Measurements from ENCODE around the gene INSRR. TPM values are rescaled to one million over a fixed set of nuclear protein-coding genes. Genes with fewer than 3 reads are reported as not detected.

Gene INSRR
- polyA plus RNA-seq, 2 of the 4 experiments (the other 2 are of a cell fraction), result not detected

DNA sequence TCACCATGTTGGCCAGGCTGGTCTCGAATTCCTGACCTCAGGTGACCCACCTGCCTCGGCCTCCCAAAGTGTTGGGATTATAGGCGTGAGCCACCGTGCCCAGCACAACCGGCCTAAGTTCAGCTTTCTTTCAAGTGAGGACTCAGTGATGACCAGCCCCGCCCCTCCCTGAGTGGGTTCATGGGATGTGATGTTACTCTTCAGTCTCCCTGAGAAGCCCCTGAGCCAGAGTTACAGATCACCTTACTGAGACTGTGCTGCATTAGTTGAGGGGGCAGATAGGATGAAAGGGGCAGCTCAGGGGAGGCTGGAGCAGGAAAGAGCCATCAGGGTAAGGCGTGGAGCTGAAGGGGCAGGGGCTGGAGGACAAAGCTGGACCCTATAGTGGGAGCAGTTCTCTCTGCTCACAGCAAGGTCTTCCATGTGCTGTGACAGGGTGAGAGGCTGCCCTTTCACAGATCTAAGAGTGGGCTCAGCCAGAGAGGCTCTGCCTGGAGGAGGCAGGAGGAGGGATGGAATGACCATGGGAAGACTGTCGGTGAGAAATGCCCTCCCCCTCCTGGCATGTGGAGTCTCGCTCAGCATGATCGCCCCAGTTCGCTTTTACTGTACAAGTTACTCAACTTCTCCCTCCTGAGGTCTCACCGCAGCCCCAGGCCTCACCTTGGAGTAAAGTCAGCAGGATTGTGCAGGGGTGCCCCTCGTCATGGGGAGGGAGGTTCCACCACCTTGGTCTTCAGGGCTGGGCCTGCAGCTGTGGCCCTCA is 55.6 kb downstream of the INSRR start (continued):
- TF ChIP-seq, protein P1, sequence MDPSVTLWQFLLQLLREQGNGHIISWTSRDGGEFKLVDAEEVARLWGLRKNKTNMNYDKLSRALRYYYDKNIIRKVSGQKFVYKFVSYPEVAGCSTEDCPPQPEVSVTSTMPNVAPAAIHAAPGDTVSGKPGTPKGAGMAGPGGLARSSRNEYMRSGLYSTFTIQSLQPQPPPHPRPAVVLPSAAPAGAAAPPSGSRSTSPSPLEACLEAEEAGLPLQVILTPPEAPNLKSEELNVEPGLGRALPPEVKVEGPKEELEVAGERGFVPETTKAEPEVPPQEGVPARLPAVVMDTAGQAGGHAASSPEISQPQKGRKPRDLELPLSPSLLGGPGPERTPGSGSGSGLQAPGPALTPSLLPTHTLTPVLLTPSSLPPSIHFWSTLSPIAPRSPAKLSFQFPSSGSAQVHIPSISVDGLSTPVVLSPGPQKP (IDR thresholded peaks at IDR 0.05; ENCODE audit: low read depth, low read length), result no peak
- TF ChIP-seq HOXB5 (CRISPR knock-in tag; IDR thresholded peaks at IDR 0.05), result no peak
- TF ChIP-seq BHLHE40 (IDR thresholded peaks at IDR 0.05; ENCODE audit: low read depth, low read length), result no peak
- no peak for TF ChIP-seq HOXA7 (CRISPR knock-in tag; IDR thresholded peaks at IDR 0.05)
- no peak for TF ChIP-seq RAD21 (conservative IDR thresholded peaks at IDR 0.05 in 1 of 2, IDR thresholded peaks at IDR 0.05 in 1 of 2)
- TF ChIP-seq POLR2AphosphoS2 (conservative IDR thresholded peaks at IDR 0.05; ENCODE audit: low read length), result no peak
- no peak for TF ChIP-seq HDAC2 (IDR thresholded peaks at IDR 0.05)
- no peak for TF ChIP-seq EP300 (IDR thresholded peaks at IDR 0.05)

- 82% methylated on average over 8 of the region's 8 CpGs for WGBS (ENCODE audit: missing lambda C conversion rate)
- Histone ChIP-seq H3K4me3 (no peak overlapping the region), H3K9me3 (no peaks in the 10 kb centered on the region), H3K27ac (no peak overlapping the region), H3K4me2 (no peak overlapping the region), H3K4me1 (no peaks in the 10 kb centered on the region)
- no peak for FAIRE-seq
- TF ChIP-seq CEBPB (IDR thresholded peaks at IDR 0.05) (no peak), ZFP36 (IDR thresholded peaks at IDR 0.05; ENCODE audit: borderline replicate concordance, partially characterized antibody) (no peak), SREBF2 (IDR thresholded peaks at IDR 0.05) (no peak), NPAS2 (CRISPR knock-in tag; IDR thresholded peaks at IDR 0.05; ENCODE audit: borderline replicate concordance) (no peak), FOXS1 (CRISPR knock-in tag; IDR thresholded peaks at IDR 0.05) (no peak), POLR2A (IDR thresholded peaks at IDR 0.05; ENCODE audit: low read length) (no peak)
- TF ChIP-seq, protein P2, sequence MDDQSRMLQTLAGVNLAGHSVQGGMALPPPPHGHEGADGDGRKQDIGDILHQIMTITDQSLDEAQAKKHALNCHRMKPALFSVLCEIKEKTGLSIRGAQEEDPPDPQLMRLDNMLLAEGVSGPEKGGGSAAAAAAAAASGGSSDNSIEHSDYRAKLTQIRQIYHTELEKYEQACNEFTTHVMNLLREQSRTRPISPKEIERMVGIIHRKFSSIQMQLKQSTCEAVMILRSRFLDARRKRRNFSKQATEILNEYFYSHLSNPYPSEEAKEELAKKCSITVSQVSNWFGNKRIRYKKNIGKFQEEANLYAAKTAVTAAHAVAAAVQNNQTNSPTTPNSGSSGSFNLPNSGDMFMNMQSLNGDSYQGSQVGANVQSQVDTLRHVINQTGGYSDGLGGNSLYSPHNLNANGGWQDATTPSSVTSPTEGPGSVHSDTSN (IDR thresholded peaks at IDR 0.05), result no peak
- CTCF ChIA-PET, result interaction anchor here (1.2 to 27.2 kb wide), 9 partner anchors 11 to 127 kb away, joined by 3 to 480 read pairs (median 7); partner anchors contain the start of genes INSRR, NTRK1 and PEAR1
- DNase-seq (ENCODE audit: low read depth in 1 of 2, low spot score in 1 of 2), result no peak
- ATAC-seq, result no peak
- POLR2A ChIA-PET, result no interaction called here
Observed at GRCh38 chr1:156802421-156802935, 56.4 kb downstream of the INSRR start.

DNA sequence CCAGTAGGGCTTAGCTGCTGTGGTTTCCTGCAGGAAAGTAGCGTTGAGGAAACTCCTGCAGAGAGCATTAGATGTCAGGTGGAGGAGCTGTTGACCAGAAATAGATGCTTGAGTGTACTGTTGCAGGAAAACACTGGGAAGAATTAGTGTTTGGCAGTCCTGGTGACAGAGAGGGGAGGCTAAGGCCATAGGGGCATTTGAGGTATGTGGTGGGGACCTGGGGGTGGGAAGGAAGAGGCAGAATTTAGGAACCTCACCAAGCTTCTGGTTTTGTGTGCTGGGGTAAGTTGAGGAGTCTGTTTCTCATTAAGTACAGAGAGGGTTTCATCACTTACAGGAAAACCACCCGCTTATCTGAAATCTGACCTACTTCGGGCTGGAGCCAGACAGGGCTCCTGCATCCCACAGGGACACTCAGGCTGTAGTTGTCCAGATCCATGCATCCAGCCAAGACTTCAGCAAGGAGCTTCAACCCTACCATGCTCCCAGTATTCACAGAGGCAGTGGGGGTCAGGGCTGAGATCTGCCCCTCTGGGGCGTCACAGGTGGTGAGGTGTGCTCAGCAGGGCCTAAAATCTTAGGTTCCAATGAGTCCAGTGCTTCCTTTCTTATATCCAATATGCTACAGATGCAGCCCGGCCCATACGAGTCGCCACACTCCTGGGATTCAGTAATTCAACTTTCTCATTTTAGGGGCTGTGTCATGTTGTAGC is 57.4 kb downstream of the INSRR start:
- no peak for FAIRE-seq
- DNase-seq (ENCODE audit: low read depth in 1 of 2, low spot score in 1 of 2), result no peak
- TF ChIP-seq EHMT2 (IDR thresholded peaks at IDR 0.05; ENCODE audit: low read depth), result no peak
- no peak for TF ChIP-seq MAZ (IDR thresholded peaks at IDR 0.05; ENCODE audit: borderline replicate concordance, low read depth, low read length)
- no peak for TF ChIP-seq ATOH8 (CRISPR knock-in tag; IDR thresholded peaks at IDR 0.05; ENCODE audit: low read depth)
- no peak for TF ChIP-seq NPAS2 (CRISPR knock-in tag; IDR thresholded peaks at IDR 0.05; ENCODE audit: borderline replicate concordance)
- TF ChIP-seq E2F6 (IDR thresholded peaks at IDR 0.05; ENCODE audit: borderline replicate concordance, low read depth), result no peak
- Histone ChIP-seq H3K4me3 (no peak overlapping the region), H3K4me2 (no peak overlapping the region), H3K4me1 (no peaks in the 10 kb centered on the region), H3K9me3 (no peaks in the 10 kb centered on the region), H3K27ac (no peak overlapping the region)
- ChIA-PET POLR2A (interaction anchor here (0.6 to 1.5 kb wide), 2 partner anchors 10 to 73 kb away, joined by 3 to 14 read pairs; partner anchors contain the start of genes ISG20L2 and METTL25B), CTCF (interaction anchor here (0.7 to 27.2 kb wide), 11 partner anchors 9 to 128 kb away, joined by 3 to 480 read pairs (median 6); partner anchors contain the start of genes INSRR, NTRK1 and PEAR1)
- no peak for ATAC-seq
- 84% methylated on average over 7 of the region's 7 CpGs for WGBS (ENCODE audit: missing lambda C conversion rate)

Measured in A549 (cell line).